ENCODE measurements around the gene FAF1. TPM values are rescaled to one million over a fixed set of nuclear protein-coding genes. Genes with fewer than 3 reads are reported as not detected.

FAF1 gene
- total and polyA plus RNA-seq, 2 of the 8 experiments (the other 6 are each of a cell fraction or from before 2014, with no cell fraction given), result 10.8 to 65.9 TPM

DNA sequence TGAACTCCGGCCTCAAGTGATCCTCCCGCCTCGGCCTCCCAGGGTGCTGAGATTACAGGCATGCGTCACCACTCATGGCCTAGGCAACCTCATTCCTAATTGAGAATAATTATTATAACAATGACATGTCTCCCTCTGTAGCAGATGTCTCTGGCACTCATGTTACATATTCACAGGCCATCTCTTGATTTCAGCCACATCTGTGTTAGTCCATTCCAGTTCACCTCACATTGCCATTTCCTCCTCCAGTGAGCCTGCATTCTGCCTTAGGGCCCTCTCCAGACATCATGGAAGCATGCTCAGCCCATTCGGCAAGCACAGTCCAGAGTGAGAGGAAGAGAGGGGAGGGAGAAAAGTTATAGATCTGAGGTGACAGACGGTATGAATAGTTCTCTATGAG, 42.4 kb upstream of the FAF1 start:
- Histone ChIP-seq H3K4me1 (replicated peaks in 1 of 4; ENCODE audit: control insufficient read depth in 3 of 4, insufficient read depth in 4 of 4, low read length in 3 of 4) (no peaks in the 10 kb centered on the region), H3K27me3 (replicated peaks in 1 of 4; ENCODE audit: control insufficient read depth in 3 of 4, extremely low read depth in 1 of 4, insufficient read depth in 3 of 4, low read length in 3 of 4) (no peaks in the 10 kb centered on the region), H4K91ac (replicated peaks; ENCODE audit: insufficient read length, low read length) (no peak overlapping the region), H3K4me2 (ENCODE audit: insufficient read depth in 1 of 2, low read depth in 2 of 2, low read length in 2 of 2) (no peak overlapping the region), H3K9me3 (ENCODE audit: insufficient read depth in 2 of 2, low read depth in 1 of 2, low read length in 1 of 2) (no peaks in the 10 kb centered on the region), H3K27ac (ENCODE audit: low read depth, low read length) (no peak overlapping the region), H3K9ac (replicated peaks in 1 of 4; ENCODE audit: extremely low read depth in 1 of 4, low read depth in 3 of 4, low read length in 3 of 4) (no peak overlapping the region), H3K79me1 (ENCODE audit: low read depth, low read length) (no peaks in the 10 kb centered on the region), H2AK5ac (ENCODE audit: low read depth, low read length) (no peak overlapping the region), H2BK12ac (ENCODE audit: low read depth, low read length) (no peak overlapping the region), H3K18ac (ENCODE audit: extremely low read depth, low read length) (no peak overlapping the region), H2BK5ac (ENCODE audit: low read depth, low read length) (no peak overlapping the region), H4K5ac (ENCODE audit: insufficient read length, low read depth, low read length) (no peak overlapping the region), H2BK120ac (replicated peaks; ENCODE audit: low read depth, low read length) (no peak overlapping the region), H3K23me2 (ENCODE audit: low read depth, low read length) (no peaks in the 10 kb centered on the region), H2BK20ac (ENCODE audit: low read length) (no peak overlapping the region), H3K4me3 (ENCODE audit: extremely low read depth in 1 of 4, insufficient read depth in 2 of 4, low read depth in 3 of 4, low read length in 4 of 4) (no peak overlapping the region), H2BK15ac (ENCODE audit: low read length) (no peak overlapping the region), H3K4ac (replicated peaks; ENCODE audit: insufficient read length, low read depth, low read length) (no peak overlapping the region), H3K56ac (replicated peaks; ENCODE audit: insufficient read length, low read depth, low read length) (no peak overlapping the region), H4K8ac (ENCODE audit: extremely low read depth, insufficient read depth, low read length) (no peak overlapping the region), H4K20me1 (replicated peaks in 1 of 2; ENCODE audit: control insufficient read depth in 1 of 2, insufficient read depth in 2 of 2, low read length in 2 of 2) (no peaks in the 10 kb centered on the region), H3K36me3 (ENCODE audit: control insufficient read depth in 2 of 4, insufficient read depth in 4 of 4, low read length in 3 of 4) (no peaks in the 10 kb centered on the region), H3K79me2 (ENCODE audit: control insufficient read depth in 1 of 2, insufficient read depth in 2 of 2, low read length in 2 of 2) (no peaks in the 10 kb centered on the region), H3K23ac (ENCODE audit: insufficient read length) (no peak overlapping the region), H2AFZ (ENCODE audit: low read length) (no peak overlapping the region), H3K14ac (ENCODE audit: insufficient read length) (no peak overlapping the region)
- ChIA-PET CTCF (ENCODE audit: partially characterized antibody) (no interaction called here), POLR2A (ENCODE audit: partially characterized antibody) (no interaction called here)
- DNase-seq (ENCODE audit: low read depth in 1 of 2, low spot score in 2 of 2) (no peak), FAIRE-seq (no peak)
- WGBS, 2 experiments (ENCODE audit: extremely low coverage in 1 of 2, insufficient coverage in 1 of 2, insufficient read length in 1 of 2, insufficient replicate concordance in 2 of 2, low coverage in 1 of 2, low lambda C conversion rate in 2 of 2, missing lambda C conversion rate in 1 of 2), result 89% methylated on average over 6 of the region's 6 CpGs; no CpG with 5 or more reads in 1 of the 2 experiments
- TF ChIP-seq JUN (IDR thresholded peaks at IDR 0.05; ENCODE audit: low read depth, low read length) (no peak), CBX8 (IDR thresholded peaks at IDR 0.05; ENCODE audit: borderline replicate concordance, low read depth, low read length) (no peak), HDAC2 (IDR thresholded peaks at IDR 0.05; ENCODE audit: borderline replicate concordance in 1 of 2, low read depth in 2 of 2, low read length in 2 of 2) (no peak), CHD2 (IDR thresholded peaks at IDR 0.05; ENCODE audit: low read length) (no peak), SIRT6 (IDR thresholded peaks at IDR 0.05; ENCODE audit: low read length) (no peak), CHD1 (IDR thresholded peaks at IDR 0.05; ENCODE audit: low read depth, low read length) (no peak), GTF2F1 (IDR thresholded peaks at IDR 0.05; ENCODE audit: borderline replicate concordance, low read depth, low read length) (no peak), CTBP2 (IDR thresholded peaks at IDR 0.05; ENCODE audit: borderline replicate concordance, insufficient read depth, insufficient read length, low read length) (no peak), EGR1 (IDR thresholded peaks at IDR 0.05; ENCODE audit: borderline replicate concordance, low read depth, low read length) (no peak), RXRA (IDR thresholded peaks at IDR 0.05; ENCODE audit: insufficient read depth, low read depth, low read length) (no peak), KDM1A (IDR thresholded peaks at IDR 0.05; ENCODE audit: borderline replicate concordance, low read length) (no peak), GABPA (IDR thresholded peaks at IDR 0.05; ENCODE audit: borderline replicate concordance, insufficient read depth, low read length) (no peak), PHF8 (conservative IDR thresholded peaks at IDR 0.05; ENCODE audit: low read depth, low read length) (no peak), KDM5A (IDR thresholded peaks at IDR 0.05; ENCODE audit: low read length) (no peak)
- TF ChIP-seq, protein P1, sequence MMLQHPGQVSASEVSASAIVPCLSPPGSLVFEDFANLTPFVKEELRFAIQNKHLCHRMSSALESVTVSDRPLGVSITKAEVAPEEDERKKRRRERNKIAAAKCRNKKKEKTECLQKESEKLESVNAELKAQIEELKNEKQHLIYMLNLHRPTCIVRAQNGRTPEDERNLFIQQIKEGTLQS (IDR thresholded peaks at IDR 0.05; ENCODE audit: insufficient read depth, low read depth, low read length), result no peak

All from H1 (cell line).